Inflammatory macrophage treated with lipopolysaccharide for 4 hours (primary cell): ENCODE results near the gene MEGF9.
A peak's percentile ranks its signal among the peaks of the same experiment; 100 is the strongest.

ENCODE experiments used
- DNase-seq: peaks from one replicate; pipeline ENCODE4 v3.0.0-alpha.2; 2020

Gene MEGF9

DNA sequence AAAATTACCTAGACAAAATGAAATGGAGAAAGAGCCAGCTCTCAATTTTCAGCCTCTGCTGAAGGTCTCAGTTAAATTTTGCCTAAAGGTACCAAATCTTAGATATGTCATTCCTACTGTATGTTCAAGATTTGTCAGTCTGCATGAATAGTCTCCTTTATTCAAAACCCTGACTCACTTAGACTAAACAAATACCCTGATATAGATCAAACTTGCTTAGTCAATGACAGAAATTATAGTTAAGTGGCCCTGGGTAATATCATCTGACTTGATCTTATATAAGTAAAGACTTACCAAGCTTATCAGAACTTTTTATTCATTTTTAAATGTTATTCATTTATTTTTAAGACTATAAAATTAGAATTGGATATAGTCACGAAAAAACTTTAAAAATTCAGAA is 12.2 kb downstream of the MEGF9 start:
- no peak for DNase-seq

DNA sequence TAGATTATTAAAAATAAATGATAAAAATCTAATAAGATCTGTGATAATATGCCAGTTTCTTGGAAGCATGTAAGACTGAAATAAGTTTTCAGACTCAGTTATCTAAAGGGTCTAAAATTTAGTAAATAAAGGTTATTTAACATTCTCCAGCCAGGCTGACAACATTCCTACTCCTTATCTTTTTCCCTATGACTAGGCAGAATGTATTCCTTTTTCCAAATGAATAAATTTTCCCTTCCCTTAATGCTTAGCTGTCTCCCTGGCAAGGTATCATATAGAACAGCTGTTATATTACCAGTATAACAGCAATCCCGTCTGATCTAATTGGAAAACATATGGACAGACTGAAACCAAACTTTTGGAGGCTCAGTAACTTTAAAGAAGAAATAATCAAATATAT is 13.0 kb downstream of the MEGF9 start:
- DNase-seq: no peak

DNA sequence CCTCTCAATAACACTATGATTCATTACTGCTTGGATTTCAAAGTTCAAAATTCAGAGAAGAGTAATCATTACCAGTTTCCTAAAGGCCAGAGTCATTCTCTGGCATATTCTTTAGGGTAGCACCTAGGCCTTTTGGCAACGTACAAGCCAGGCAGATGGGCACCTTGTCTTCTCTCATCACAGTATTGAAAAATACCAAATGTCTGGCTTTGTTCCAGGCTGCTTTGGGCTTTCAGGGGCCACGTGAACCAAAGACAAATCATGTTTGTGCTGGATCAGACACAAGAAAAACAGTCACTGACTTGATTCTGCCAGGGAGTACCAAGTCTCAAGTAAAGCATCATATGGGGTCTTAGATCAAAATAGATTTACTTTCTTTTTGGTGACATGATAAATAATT is 15.5 kb downstream of the MEGF9 start:
- no peak for DNase-seq

DNA sequence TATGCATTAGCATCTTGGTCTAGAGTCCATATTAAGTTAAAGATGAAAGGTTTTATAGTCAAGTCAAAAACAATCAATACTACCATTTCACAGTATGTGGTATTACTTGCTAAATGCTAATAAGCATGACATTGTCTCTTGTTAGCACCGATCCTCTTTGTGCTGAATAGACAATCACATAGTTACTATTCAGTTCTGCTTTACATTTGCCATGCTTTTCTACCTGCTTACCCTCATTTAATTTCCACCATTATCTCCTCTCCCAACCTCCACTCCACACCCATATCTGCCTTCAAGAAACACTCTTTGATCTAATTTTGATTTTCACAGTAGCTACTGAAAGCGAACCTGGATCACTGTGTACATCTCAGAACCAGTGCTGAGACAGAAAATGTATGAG is 16.8 kb downstream of the MEGF9 start:
- no peak for DNase-seq

DNA sequence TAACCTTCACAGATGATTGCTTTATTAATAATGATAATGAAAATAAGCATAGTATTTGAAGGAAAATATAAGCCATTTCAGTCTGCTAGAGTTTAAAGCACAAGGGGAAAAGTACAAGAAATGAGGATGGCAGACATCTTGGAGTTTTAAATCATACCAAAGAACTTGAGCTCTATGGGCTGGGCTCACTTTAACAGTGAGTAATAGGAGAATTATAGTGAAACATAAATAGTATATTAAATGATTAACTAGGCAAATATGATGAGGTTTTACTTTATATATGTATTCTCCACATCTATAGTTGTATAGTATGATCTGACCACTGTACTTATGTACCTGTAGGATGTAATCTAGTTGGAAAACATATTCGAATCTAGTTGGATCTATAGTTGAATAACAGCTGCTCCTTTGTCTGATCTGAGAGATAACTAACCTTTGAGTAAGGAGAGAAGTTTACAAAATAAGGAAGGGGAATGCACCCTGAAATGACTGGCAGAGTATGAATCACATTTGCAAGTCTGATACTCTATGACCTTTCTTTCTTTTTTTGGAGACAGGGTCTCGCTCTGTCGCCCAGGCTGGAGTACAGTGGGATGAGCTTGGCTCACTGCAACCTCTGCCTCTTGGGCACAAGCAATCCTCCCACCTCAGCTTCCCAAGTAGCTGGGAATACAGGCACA is 17.6 kb downstream of the MEGF9 start:
- DNase-seq: peak; percentile 28

DNA sequence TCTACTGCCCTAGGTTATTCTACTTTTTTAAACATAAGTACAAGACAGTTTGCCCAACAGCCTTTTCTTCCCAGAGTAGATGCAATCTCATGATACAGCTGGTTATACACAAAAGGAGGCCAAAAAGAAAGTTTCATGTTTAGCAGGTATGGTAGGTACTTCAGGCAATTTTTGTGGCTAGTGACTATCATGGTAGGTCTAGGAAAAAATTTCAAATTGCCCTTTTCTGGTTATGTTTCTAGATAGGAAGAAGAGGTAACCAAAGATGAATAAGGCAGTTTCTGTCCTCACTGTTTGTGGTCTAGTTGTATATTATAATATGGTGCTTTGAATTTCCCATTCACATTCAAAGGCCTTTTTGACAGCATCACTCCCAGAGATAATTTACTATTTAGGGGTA is 19.7 kb downstream of the MEGF9 start:
- DNase-seq: no peak

DNA sequence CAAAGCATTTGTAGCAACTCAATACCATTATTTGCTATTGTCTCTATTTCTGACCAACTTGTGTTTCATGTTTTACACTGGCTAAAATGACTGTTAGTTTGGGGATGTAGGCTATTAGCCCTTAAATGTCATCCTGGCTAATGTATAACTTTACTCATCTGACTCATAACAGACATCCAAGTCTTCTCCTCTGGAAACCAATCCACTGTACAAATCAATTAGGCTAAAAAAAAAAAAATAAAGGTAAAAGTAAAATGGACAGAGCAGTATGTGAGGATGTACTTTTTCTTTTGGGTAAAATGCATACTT is 20.6 kb downstream of the MEGF9 start:
- peak; percentile 18 for DNase-seq

DNA sequence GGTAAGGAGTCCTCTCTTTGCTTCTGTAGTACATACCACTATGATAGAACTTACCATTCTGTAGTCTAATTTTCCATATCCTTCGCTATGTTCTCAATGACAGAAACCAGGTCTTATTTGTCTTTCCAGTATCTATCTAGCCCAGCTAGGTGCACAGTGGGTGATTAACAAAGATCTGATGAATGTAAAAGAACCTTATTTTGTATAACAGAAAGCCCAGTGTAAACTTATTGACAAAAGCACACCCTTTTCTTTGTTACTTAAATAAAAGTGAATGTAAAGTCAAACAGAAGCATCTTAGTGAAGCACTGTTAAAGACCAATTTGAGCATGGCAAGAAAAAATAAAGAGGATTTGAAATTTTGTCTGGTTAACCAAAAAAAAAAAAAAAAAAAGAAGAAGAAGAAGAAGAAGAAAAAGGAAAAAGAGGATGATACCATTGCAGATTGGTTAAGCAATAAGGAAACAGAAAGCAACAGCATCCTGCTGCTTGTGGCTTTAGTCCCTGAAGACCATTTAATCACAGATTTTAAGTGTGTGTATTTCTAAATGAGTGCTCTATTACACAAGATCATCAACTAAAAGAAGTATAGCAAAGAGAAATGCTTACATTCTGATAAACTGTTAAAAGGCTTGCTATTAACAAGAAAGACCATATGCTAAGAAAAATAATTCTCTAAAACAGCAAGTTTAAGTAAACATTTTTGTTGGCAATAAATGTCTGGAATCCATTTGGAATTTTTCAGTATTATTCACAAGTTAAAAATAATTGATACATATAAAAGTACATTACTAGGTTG is 21.2 kb downstream of the MEGF9 start:
- peak; percentile 92 for DNase-seq

DNA sequence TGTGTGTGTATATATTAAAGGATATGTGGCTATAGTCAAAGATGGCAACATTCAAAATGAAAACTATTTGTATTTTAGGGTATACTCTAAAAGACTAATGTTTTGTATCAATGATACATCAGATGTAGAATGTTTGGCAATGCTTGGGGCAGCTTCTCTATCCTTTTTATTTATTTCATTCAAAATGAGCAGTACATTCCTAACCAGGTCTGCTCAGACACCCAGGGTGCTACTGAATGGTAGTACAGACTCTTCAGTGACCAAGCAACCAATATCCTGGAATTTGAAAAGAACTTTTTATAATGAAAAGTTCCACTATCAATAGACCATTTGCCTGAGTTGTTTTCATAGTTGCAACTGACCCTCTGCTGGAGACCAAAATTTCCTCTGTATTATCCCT is 23.9 kb downstream of the MEGF9 start:
- no peak for DNase-seq

DNA sequence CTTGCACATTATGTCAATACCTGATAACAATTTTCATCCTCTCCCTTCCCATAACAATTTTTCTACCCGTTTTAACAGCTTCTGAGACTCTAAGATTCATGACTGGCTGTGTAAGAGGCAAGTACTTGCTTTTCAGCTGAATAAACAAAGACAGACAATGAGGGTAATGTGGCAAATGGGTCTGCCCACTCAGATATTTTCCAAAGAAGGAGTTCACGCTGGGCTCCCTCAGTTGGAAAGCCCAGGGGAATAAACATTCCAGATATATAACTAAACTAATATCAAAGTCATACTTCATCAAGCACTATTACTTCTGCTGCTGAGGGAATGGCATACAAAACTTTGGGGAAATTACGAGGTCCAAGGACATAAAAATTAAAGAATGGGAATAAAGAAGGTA is 24.4 kb downstream of the MEGF9 start:
- DNase-seq: no peak

DNA sequence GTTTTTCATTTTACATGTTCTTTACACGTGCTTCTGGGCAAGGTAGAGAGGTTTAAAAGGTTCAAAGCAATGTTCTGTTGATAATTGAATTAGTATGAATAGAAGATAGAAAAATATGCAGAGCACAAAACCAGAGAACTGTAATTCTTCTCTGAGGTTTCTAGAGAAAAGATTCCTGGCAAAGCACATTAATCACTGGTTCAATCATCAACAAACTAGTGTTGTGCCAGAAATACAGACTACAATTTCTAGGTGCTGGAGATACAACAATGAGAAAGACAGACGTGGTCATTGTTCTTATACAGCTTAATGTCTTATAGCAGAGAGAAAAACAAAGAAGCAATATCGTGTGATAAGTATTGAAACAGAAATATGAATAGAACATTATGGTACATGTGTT is 25.5 kb downstream of the MEGF9 start:
- DNase-seq: no peak

DNA sequence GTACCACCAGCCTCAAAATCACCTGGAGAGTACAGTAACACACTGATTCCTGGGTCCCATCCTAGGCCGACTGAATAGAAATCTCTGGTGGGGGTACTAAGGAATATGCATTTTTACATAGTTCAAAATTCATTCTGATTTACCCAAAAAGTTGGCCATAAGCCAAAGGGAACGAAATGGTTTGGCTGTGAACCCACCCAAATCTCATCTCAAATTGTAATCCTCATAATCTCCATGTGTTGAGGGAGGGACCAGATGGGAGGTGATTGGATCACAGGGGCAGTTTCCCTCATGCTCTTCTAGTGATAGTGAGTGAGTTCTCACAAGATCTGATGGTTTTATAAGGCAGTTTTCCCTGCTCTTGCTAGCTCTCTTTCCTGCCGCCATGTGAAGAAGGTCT is 31.1 kb downstream of the MEGF9 start:
- no peak for DNase-seq

DNA sequence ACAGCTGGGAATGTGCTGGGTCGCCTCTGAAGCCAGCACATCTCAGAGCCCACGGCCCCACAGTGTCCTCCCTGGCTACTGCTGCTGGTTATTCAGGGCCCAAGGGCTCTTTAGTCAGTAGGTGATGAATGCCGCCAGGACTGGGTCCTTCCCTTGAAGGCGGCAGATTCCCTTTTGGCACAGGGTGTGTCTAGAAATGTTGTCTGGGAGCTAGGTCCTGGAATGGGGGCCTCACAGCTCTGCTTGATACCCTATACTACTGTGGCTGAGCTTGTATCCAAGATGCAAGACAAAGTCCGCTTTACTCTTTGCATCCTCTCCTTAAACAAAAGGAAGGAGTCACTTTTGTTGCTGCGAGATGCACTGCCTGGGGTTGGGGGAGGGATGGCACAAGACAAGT is 33.1 kb downstream of the MEGF9 start:
- DNase-seq: no peak

DNA sequence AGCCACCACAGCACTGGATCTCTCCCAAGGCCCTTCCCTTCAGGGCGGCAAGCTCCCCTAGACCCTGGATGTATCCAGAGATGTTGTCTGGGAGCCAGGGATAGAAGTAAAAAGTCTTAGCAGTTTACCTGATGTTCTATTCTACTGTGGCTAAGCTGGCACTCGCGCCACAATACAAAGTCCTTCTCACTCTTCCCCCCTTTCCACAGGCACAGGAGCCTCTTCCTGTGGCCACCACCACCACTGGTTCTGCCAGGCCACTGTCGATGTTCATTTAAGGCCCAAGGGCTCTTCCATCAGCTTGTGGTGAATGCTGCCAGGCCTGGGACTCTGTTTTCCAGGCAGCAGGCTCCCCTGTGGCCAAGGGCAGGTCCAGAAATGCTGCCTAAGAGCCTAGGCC is 33.7 kb downstream of the MEGF9 start:
- DNase-seq: no peak

DNA sequence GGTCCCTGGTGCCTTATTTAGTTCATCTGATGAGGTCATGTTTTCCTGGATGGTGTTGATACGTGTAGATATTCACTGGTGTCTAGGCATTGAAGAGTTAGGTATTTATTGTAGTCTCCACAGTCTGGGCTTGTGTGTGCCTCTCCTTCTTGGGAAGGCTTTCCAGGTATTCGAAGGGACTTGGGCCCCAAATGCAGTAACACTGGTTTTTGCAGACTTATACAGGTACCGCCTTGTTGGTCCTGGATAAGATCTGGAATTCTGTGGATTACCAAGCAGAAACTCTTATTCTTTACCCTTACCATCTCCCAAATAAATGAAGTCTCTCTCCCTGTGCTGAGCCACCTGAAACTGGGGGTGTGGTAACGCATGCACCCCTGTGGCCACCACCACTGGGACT is 34.1 kb downstream of the MEGF9 start:
- no peak for DNase-seq

DNA sequence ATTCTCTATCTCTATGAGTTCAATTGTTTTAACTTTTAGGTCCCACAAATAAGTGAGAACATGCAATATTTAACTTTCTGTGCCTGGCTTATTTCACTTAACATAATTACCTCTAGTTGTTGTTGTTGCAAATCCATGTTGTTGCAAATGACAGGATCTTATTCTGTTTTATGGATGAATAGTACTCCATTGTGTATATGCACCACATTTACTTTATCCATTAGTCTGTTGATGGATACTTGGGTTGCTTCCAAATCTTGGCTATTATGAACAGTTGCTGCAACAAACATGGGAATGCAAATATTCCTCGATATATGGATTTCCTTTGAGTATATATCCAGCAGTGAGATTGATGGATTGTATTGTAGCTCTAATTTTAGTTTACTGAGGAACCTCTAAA is 36.3 kb downstream of the MEGF9 start:
- no peak for DNase-seq

DNA sequence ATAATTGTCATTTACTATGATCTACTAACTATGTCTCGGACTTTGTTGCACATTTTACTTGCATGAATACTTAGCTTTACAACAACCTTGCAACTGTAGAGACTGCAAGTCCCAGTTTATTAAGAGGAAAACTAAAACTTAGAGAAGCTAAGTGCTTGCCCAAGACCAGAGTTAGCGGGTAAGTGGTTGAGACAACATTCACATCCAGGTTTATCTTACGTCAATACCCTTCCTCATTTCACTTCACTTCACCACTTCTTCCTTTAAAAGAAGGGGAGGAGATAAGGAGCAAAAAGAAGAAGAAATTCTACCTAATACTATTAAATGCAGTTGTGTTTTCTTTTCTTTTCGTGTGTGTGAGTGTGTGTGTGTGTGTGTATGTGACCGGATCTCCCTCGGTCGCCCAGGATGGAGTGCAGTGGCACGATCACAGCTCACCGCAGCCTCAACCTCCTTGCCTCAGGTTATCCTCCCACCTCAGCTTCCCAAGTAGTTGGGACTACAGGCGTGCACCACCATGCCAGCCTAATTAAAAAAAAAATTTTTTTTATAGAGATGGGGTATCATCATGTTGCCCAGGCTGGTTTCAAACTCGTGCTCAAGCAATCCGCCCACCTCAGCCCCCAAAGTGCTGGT is 37.4 kb downstream of the MEGF9 start:
- DNase-seq: peak; percentile 80

DNA sequence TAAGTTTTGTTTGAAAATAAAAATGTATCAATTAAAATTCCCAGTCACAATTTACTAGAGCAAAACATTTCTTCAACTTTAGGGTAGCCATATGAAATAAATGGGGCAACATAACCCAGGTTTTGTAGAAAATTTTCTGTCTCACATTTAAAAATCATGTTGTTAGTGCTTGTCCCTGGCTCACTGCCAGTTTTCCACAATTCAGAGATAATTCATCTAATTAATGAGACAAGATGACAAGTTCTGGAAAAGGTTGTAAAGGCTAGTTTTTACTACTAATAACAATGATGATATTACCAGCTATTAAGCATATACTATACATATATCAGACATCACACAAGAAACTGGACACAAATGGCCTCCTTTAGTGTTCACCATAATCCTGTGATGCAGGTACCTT is 45.9 kb downstream of the MEGF9 start:
- no peak for DNase-seq

DNA sequence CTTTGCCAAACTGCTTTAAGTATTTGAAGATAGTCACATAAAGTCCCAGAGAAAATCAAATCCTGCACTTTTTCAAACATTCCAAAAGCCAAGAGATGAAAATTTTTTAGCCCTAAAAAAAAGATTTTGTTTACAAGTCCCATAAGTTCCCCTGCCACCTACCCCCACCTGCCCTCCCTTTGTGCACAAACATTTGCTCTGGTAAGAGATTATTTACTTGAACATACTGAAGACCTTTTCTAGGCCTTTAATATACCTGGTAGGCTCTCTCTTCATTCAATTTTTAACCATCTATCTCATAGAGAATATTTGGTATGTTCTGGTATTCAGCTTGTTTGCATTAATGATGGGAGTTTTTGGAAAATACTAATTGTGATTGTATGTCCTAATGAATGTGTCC is 50.3 kb downstream of the MEGF9 start:
- no peak for DNase-seq

DNA sequence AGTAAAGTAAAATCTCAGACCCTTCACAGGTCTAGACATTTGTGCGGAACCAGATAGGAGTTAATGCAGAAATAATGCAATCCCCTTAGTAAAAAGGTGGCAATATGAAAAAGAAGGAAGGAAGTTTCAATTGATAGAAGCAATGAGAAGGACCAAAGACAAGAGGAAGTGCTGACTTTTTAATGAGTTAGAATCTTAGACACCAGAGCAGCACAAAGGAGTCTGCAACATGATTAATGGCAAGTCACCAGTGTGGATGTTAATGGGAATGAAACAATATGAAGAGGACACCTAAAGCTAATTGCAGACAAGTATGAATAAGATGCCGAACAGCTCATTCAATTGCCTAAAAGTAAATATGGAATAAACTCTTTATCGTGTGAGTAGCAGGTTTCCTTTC is 50.9 kb downstream of the MEGF9 start:
- DNase-seq: peak; percentile 25

DNA sequence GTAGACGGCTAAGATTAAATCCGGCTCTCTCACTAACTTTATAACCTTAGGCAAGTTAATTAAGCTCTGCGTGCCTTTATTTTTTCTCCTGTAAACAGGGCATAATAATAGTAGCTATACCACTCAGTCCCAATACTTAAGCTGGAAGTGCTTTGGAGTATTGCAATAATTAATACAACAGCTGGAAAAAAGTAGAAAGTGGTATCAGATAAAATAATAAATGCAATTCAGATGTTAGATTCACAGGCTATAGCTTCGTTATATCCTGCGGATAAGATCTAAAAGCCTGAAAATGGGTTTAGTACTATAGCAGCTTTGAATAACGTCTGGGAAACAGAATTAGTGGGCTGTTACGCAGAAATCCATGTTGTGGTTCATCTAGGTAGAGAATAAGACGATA is 51.8 kb downstream of the MEGF9 start:
- DNase-seq: no peak

DNA sequence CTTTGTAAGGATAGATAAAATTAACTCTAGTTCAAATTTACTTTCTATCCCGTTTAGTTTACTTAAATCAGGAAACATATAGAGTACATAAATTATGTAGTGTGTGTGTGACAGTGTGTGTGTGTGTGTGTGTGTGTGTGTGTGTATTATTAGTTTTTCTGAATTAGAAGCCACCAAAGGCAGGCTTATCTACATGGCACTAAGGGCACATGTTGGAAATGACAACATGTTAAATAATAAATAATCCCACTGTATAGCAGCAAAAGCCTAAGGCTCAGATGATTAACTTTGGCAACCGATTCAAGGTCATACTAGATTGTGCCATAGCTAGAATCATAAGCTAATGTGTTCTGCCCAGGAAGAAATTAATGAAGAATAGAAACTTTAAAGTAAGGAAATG is 54.6 kb downstream of the MEGF9 start:
- DNase-seq: no peak

DNA sequence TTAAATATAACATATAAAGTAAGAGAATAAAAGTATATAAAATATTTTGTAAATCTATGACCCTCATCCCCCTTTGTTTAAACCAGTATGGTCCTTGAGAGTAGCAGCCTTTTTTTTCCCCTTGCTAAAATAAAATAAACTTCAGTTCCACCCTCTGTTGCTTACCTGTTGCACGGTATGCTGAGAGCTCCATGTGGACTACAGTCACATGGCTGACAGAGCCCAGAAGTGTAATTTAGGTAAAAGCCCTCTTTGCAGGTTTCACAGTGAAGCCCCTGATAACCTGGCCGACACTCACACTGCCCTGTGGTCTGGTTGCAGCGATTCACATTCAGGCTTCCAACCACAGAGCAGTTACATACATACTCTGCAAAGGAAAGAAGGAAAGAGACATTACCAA is 55.1 kb downstream of the MEGF9 start:
- no peak for DNase-seq

DNA sequence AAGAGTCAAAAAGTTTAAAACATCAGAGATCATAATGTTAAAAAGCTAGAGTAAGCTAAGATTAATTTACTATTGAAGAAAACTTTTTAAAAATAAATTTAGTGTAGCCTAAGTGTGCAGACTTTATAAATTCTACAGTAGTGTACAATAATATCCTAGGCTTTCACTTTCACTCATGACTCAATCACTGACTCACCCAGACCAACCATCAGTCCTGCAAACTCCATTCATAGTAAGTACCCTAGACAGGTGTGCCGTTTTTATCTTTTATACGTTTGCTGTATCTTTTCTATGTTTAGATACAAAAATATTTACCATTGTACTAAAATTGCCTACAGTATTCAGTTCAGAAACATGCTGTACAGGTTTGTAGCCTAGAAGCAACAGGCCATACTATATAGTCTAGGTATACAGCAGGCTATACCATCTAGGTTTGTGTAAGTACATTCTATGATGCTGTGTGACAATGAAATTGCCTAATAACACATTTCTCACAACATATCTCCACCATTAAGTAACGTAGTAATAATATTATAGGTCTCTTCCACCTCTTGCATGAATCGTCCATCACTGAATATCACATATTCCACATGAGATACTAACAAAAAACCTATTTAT is 59.2 kb downstream of the MEGF9 start:
- DNase-seq: peak; percentile 55
